GM12878 (cell line): ENCODE data around the gene MYCT1. TPM values are rescaled to one million over a fixed set of nuclear protein-coding genes. Genes with fewer than 3 reads are reported as not detected.

Source experiments
- ATAC-seq: fragments of 200-7000 bp; cut with Tn5 transposase; 3 replicates; pipeline ENCODE4 v1.9.1; 2020; ENCODE audit warnings: mild to moderate bottlenecking, moderate library complexity
- BruUV-seq: library from RNA; stranded (reverse); fragments of 400-500 nt; replicated peaks from 2 replicates; lab custom pipeline; 2021; lab: Mats Ljungman, UMichigan
- CTCF ChIA-PET: fragments of 300-600 bp; sonication (Branson Sonifier 250); formaldehyde crosslinking; extraction: SDS; loops from one replicate; lab custom pipeline; 2021; ENCODE audit warnings: inconsistent platforms; lab: Yijun Ruan, JAX
- POLR2A ChIA-PET: fragments of 350-600 bp; formaldehyde crosslinking; extraction: SDS; loops from one replicate; lab custom pipeline; 2021; ENCODE audit warnings: inconsistent platforms; lab: Charles Lee
- RAD21 ChIA-PET: fragments of 300-600 bp; sonication (Branson Sonifier 250); formaldehyde crosslinking; loops from one replicate; lab custom pipeline; 2023; ENCODE audit warnings: antibody characterized with exemption; ENCODE audit not compliant: unreplicated experiment; lab: Charles Lee
- SMC1A ChIA-PET: fragments of 300-600 bp; sonication (Branson Sonifier 250); formaldehyde crosslinking; loops from one replicate; lab custom pipeline; 2023; ENCODE audit not compliant: unreplicated experiment, uncharacterized antibody; lab: Charles Lee
- DNase-seq: peaks from one replicate; pipeline ENCODE4 v3.0.0-alpha.2; 2011; ENCODE audit warnings: low read depth, low spot score
- FAIRE-seq: peaks from 3 replicates; lab custom pipeline; 2011; peaks lifted over from hg19 to GRCh38; lab: Jason Lieb, UNC
- H2AFZ ChIP-seq: 2 replicates; pipeline ENCODE4 v1.6.0; 2011; ENCODE audit warnings: low read depth, low read length, control low read depth; ENCODE audit not compliant: control insufficient read depth
- H3K27ac ChIP-seq: 2 replicates; pipeline ENCODE4 v1.5.1; 2011; ENCODE audit warnings: control low read depth; ENCODE audit not compliant: control insufficient read depth, insufficient read depth
- H3K27me3 ChIP-seq, 2 experiments: replicated peaks in 1 of 2; 2 replicates each; pipeline versions ENCODE4 v1.6.0 to v1.6.1; 2011; ENCODE audit warnings: low read length in 1 of 2; ENCODE audit not compliant: control insufficient read depth in 2 of 2, insufficient read depth in 2 of 2
- H3K36me3 ChIP-seq, 2 experiments: 2 replicates each; pipeline ENCODE4 v1.5.1; 2011; ENCODE audit warnings: low read length in 1 of 2; ENCODE audit not compliant: control insufficient read depth in 2 of 2, insufficient read depth in 2 of 2
- H3K4me1 ChIP-seq: 2 replicates; pipeline ENCODE4 v1.6.1; 2011; ENCODE audit warnings: mild to moderate bottlenecking, low read length, moderate library complexity, mixed read lengths; ENCODE audit not compliant: control insufficient read depth, insufficient read depth
- H3K4me2 ChIP-seq: 2 replicates; pipeline ENCODE4 v1.6.0; 2011; ENCODE audit warnings: control low read depth; ENCODE audit not compliant: control insufficient read depth, insufficient read depth
- H3K4me3 ChIP-seq: fragments of 200-600 bp; sonication (generic); 2 replicates; pipeline ENCODE4 v1.5.1; 2016
- H3K79me2 ChIP-seq: 2 replicates; pipeline ENCODE4 v1.6.0; 2011; ENCODE audit warnings: low read length; ENCODE audit not compliant: control insufficient read depth, insufficient read depth
- H3K9ac ChIP-seq: 2 replicates; pipeline ENCODE4 v1.8.0; 2011; ENCODE audit warnings: low read length, control low read depth, mixed read lengths; ENCODE audit not compliant: control insufficient read depth, insufficient read depth
- H3K9me3 ChIP-seq: replicated peaks from 3 replicates; pipeline ENCODE4 v1.5.1; 2011; ENCODE audit warnings: mild to moderate bottlenecking, low read length; ENCODE audit not compliant: control insufficient read depth, insufficient read depth
- H4K20me1 ChIP-seq: 2 replicates; pipeline ENCODE4 v1.6.0; 2011; ENCODE audit not compliant: control insufficient read depth, insufficient read depth
- HDAC2 ChIP-seq: fragments of 200-600 bp; sonication (generic); IDR thresholded peaks from 2 replicates; pipeline ENCODE4 v1.6.1; 2017
- TCF12 ChIP-seq: IDR thresholded peaks from 2 replicates; pipeline ENCODE4 v1.6.1; 2011; ENCODE audit warnings: low read depth, mild to moderate bottlenecking, low read length
- ZBTB40 ChIP-seq: fragments of 450-650 bp; IDR thresholded peaks from 2 replicates; pipeline ENCODE4 v1.6.1; 2016; ENCODE audit warnings: mild to moderate bottlenecking, moderate library complexity, borderline replicate concordance
- WGBS: methylation state at CpG from one replicate; pipeline ENCODE4 v1.1.6; 2016; ENCODE audit warnings: low lambda C conversion rate; ENCODE audit not compliant: insufficient replicate concordance, insufficient coverage; ENCODE audit errors: missing lambda C conversion rate; 5-methylcytosine and 5-hydroxymethylcytosine counted together
- in situ Hi-C: fragments of 300-500 bp; cut with MboI; formaldehyde crosslinking; loops from 9 replicates; pipeline ENCODE4 v1.14.3; 2018; ENCODE audit warnings: mixed read lengths
- intact Hi-C: fragments of 100-400 bp; cut with micrococcal nuclease; formaldehyde crosslinking; loops from one replicate; pipeline ENCODE4 v1.14.2; 2022; ENCODE audit not compliant: unreplicated experiment
- polyA plus RNA-seq, 11 experiments: library from polyadenylated mRNA; depleted of rRNA in 4 of 11; unstranded in 6 of 11; stranded (reverse) in 5 of 11; fragments of >200 nt; fragmentation: Nextera tagmentation in 4 of 11; fragmentation: Illumina TruSeq in 1 of 11; extraction: Ambion mirVana in 4 of 11; extraction: Trizol in 1 of 11; gene quantifications; 1 replicate in 1 of 11; 2 replicates in 10 of 11; pipeline versions ENCODE4 v1.2.1 to v1.2.3, GENCODE V29; 2011 to 2016; ENCODE audit warnings: inconsistent platforms in 2 of 11, missing spikeins in 2 of 11, low read depth in 1 of 11
- total RNA-seq, 4 experiments: library from RNA; depleted of rRNA in 3 of 4; stranded (reverse); fragments of >200 nt in 3 of 4; fragmentation: Illumina TruSeq in 1 of 4; extraction: Trizol in 1 of 4; gene quantifications; 2 replicates each; pipeline versions ENCODE4 v1.2.1 to v1.2.3, GENCODE V29; 2013 to 2021

The MYCT1 gene
- total and polyA plus RNA-seq, 10 of the 15 experiments (the other 5 are each of a cell fraction or from before 2014, with no cell fraction given), result 0.15 TPM; not detected in 9

GRCh38 chr6:152661776-152662175 is 35.9 kb upstream of the MYCT1 start:
- Histone ChIP-seq H3K4me2 (no peak overlapping the region), H3K36me3 (no peaks in the 10 kb centered on the region), H4K20me1 (no peaks in the 10 kb centered on the region), H3K4me1 (no peaks in the 10 kb centered on the region), H3K27me3 (no peaks in the 10 kb centered on the region; a peak in 1 of 4 replicates), H3K9ac (no peak overlapping the region), H2AFZ (no peak overlapping the region), H3K4me3 (no peak overlapping the region), H3K79me2 (no peaks in the 10 kb centered on the region), H3K27ac (no peak overlapping the region), H3K9me3 (no peaks in the 10 kb centered on the region)
- no TSS peak for BruUV-seq
- no peak for DNase-seq
- in situ Hi-C loops (no loop called here), intact Hi-C loops (no loop called here)
- WGBS, result 29% methylated on average over 3 of the region's 3 CpGs
- CTCF ChIA-PET, result no interaction called here
- SMC1A ChIA-PET, result no interaction called here
- no peak for FAIRE-seq
- RAD21 ChIA-PET, result no interaction called here
- no peak for ATAC-seq
- POLR2A ChIA-PET, result no interaction called here
- TF ChIP-seq ZBTB40, result no peak
- no peak for TF ChIP-seq TCF12
- no peak for TF ChIP-seq HDAC2
